ENCODE results near the gene FLT3LG.
"Not testable (repeated sequence)": the region's sequence is repeated elsewhere in the genome, so short reads cannot be mapped to it uniquely, and the experiment has no call there.

The FLT3LG gene

GRCh38 chr19:49440439-49441209 is 33.4 kb upstream of the FLT3LG start:
- DNase-seq (ENCODE audit: low read depth in 2 of 2) = no peak

- DNase-seq (ENCODE audit: low read depth in 2 of 2) = peak in 1 of 2 donors; percentile 50
Measured at GRCh38 chr19:49441210-49441959, 32.6 kb upstream of the FLT3LG start, which contains the start of gene SLC17A7. Gene SLC17A7 (minus strand): TSS chr19:49441527. CDS start chr19:49441379, 148 bp downstream.

GRCh38 chr19:49441960-49442350 is 32.1 kb upstream of the FLT3LG start:
- DNase-seq (ENCODE audit: low read depth in 2 of 2) = no peak

- DNase-seq (ENCODE audit: low read depth in 2 of 2) = no peak
Measured at GRCh38 chr19:49442354-49442753, 31.7 kb upstream of the FLT3LG start.

GRCh38 chr19:49442771-49443365 is 31.1 kb upstream of the FLT3LG start:
- peak; percentile 50 to 71 for DNase-seq (ENCODE audit: low read depth in 2 of 2)

GRCh38 chr19:49443366-49444099 is 30.5 kb upstream of the FLT3LG start:
- peak; percentile 91 for DNase-seq (ENCODE audit: low read depth in 2 of 2)

GRCh38 chr19:49444100-49444700 is 29.8 kb upstream of the FLT3LG start:
- not testable (repeated sequence) for DNase-seq (ENCODE audit: low read depth in 2 of 2)

- no peak for DNase-seq (ENCODE audit: low read depth in 2 of 2)
Measured at GRCh38 chr19:49445997-49446396, 28.0 kb upstream of the FLT3LG start.

- DNase-seq (ENCODE audit: low read depth in 2 of 2) = peak in 1 of 2 donors; percentile 48
Measured at GRCh38 chr19:49447485-49448431, 26.3 kb upstream of the FLT3LG start.

GRCh38 chr19:49448432-49448786 is 25.6 kb upstream of the FLT3LG start:
- no peak for DNase-seq (ENCODE audit: low read depth in 2 of 2)

- DNase-seq (ENCODE audit: low read depth in 2 of 2) = no peak
Measured at GRCh38 chr19:49450405-49450804, 23.6 kb upstream of the FLT3LG start.

- DNase-seq (ENCODE audit: low read depth in 2 of 2) = peak; percentile 86 to 92
Measured at GRCh38 chr19:49451430-49452181, 22.4 kb upstream of the FLT3LG start, which contains the start of gene PIH1D1. Gene PIH1D1 (minus strand): TSS chr19:49451814. CDS start chr19:49451574, 240 bp downstream.

GRCh38 chr19:49453013-49453756 is 20.8 kb upstream of the FLT3LG start, which contains the start of gene ALDH16A1:
Gene ALDH16A1 (plus strand): TSS chr19:49453225. CDS start chr19:49453332, 107 bp downstream.
- peak; percentile 96 for DNase-seq (ENCODE audit: low read depth in 2 of 2)

- DNase-seq (ENCODE audit: low read depth in 2 of 2) = no peak
Measured at GRCh38 chr19:49453757-49454240, 20.2 kb upstream of the FLT3LG start.

- DNase-seq (ENCODE audit: low read depth in 2 of 2) = no peak
Measured at GRCh38 chr19:49455773-49456172, 18.2 kb upstream of the FLT3LG start.

- DNase-seq (ENCODE audit: low read depth in 2 of 2) = no peak
Measured at GRCh38 chr19:49456326-49456725, 17.7 kb upstream of the FLT3LG start.

- no peak for DNase-seq (ENCODE audit: low read depth in 2 of 2)
Measured at GRCh38 chr19:49458567-49458903, 15.5 kb upstream of the FLT3LG start.

GRCh38 chr19:49459388-49459787 is 14.6 kb upstream of the FLT3LG start:
- DNase-seq (ENCODE audit: low read depth in 2 of 2) = no peak

- not testable (repeated sequence) for DNase-seq (ENCODE audit: low read depth in 2 of 2)
Measured at GRCh38 chr19:49461130-49461529, 12.9 kb upstream of the FLT3LG start.

Measured in stimulated activated CD8-positive, alpha-beta memory T cell treated with anti-CD3 and anti-CD28 coated beads, Interleukin-2, amount 100 ng/mL, for 48 hours (primary cell).